Smooth muscle cell (in vitro differentiated cells): ENCODE measurements around the gene MDH1B. TPM values are rescaled to one million over a fixed set of nuclear protein-coding genes. Genes with fewer than 3 reads are reported as not detected.

Source experiments
- DNase-seq: peaks from one replicate; lab custom pipeline; 2025; ENCODE audit not compliant: unreplicated experiment; lab: John Stamatoyannopoulos, UW
- H2AFZ ChIP-seq: fragments of 200-600 bp; sonication (generic); 2 replicates; pipeline ENCODE4 v1.6.0; 2016; ENCODE audit warnings: antibody characterized with exemption, low read depth, mild to moderate bottlenecking
- H3F3A ChIP-seq: fragments of 200-600 bp; sonication (generic); 2 replicates; pipeline ENCODE4 v1.6.0; 2017; ENCODE audit warnings: antibody characterized with exemption, low read depth
- H3K27ac ChIP-seq: fragments of 200-600 bp; sonication (generic); 2 replicates; pipeline ENCODE4 v1.5.1; 2016; ENCODE audit warnings: low read depth, mild to moderate bottlenecking
- H3K27me3 ChIP-seq: fragments of 200-600 bp; sonication (generic); 2 replicates; pipeline ENCODE4 v1.6.1; 2016; ENCODE audit warnings: low read depth, mild to moderate bottlenecking
- H3K36me3 ChIP-seq: fragments of 200-600 bp; sonication (generic); 2 replicates; pipeline ENCODE4 v1.5.1; 2016; ENCODE audit warnings: low read depth
- H3K4me1 ChIP-seq: fragments of 200-600 bp; sonication (generic); 2 replicates; pipeline ENCODE4 v1.5.1; 2016; ENCODE audit warnings: low read depth
- H3K4me2 ChIP-seq: fragments of 200-600 bp; sonication (generic); 2 replicates; pipeline ENCODE4 v1.6.0; 2016; ENCODE audit warnings: mild to moderate bottlenecking
- H3K4me3 ChIP-seq: fragments of 200-600 bp; sonication (generic); 2 replicates; pipeline ENCODE4 v1.5.1; 2016; ENCODE audit warnings: mild to moderate bottlenecking
- H3K79me2 ChIP-seq: fragments of 200-600 bp; sonication (generic); 2 replicates; pipeline ENCODE4 v1.6.0; 2016; ENCODE audit warnings: low read depth, mild to moderate bottlenecking
- H3K9ac ChIP-seq: fragments of 200-600 bp; sonication (generic); 2 replicates; pipeline ENCODE4 v1.6.0; 2016; ENCODE audit warnings: low read depth
- H3K9me3 ChIP-seq: fragments of 200-600 bp; sonication (generic); replicated peaks from 2 replicates; pipeline ENCODE4 v1.5.1; 2016; ENCODE audit warnings: low read depth
- H4K20me1 ChIP-seq: fragments of 200-600 bp; sonication (generic); 2 replicates; pipeline ENCODE4 v1.6.0; 2016; ENCODE audit warnings: low read depth
- CTCF ChIP-seq: fragments of 200-600 bp; sonication (generic); IDR thresholded peaks from 2 replicates; pipeline ENCODE4 v1.5.1; 2017; ENCODE audit warnings: borderline replicate concordance, mild to moderate bottlenecking, antibody characterized with exemption; ENCODE audit not compliant: insufficient read depth, poor library complexity, severe bottlenecking
- WGBS: methylation state at CpG from one replicate; pipeline ENCODE4 v1.1.7; 2016; ENCODE audit warnings: low lambda C conversion rate; 5-methylcytosine and 5-hydroxymethylcytosine counted together
- polyA plus RNA-seq: library from polyadenylated mRNA; unstranded; fragments of >200 nt; fragmentation: Nextera tagmentation; extraction: Ambion mirVana; gene quantifications from 2 replicates; pipeline ENCODE4 v1.2.1, GENCODE V29; 2016
- total RNA-seq: library from RNA; depleted of rRNA; stranded (reverse); fragments of >200 nt; gene quantifications from 2 replicates; pipeline ENCODE4 v1.2.3, GENCODE V29; 2014

The MDH1B gene
- total and polyA plus RNA-seq, 2 experiments from 2014 or later, result 0.13 to 0.15 TPM

- H3K27ac ChIP-seq, result no peak overlapping the region
- H3F3A ChIP-seq, result no peaks in the 10 kb centered on the region
- H3K4me2 ChIP-seq, result no peak overlapping the region
- no peak for DNase-seq
- H3K79me2 ChIP-seq, result no peaks in the 10 kb centered on the region
- no peak overlapping the region for H3K9ac ChIP-seq
- 63% methylated on average over 1 of the region's 1 CpG for WGBS
- H3K9me3 ChIP-seq, result no peaks in the 10 kb centered on the region
- peaks cover 26% of the 10 kb centered on the region for H3K27me3 ChIP-seq
- H2AFZ ChIP-seq, result no peak overlapping the region
- H4K20me1 ChIP-seq, result no peaks in the 10 kb centered on the region
- H3K4me3 ChIP-seq, result no peak overlapping the region
- no peaks in the 10 kb centered on the region for H3K36me3 ChIP-seq
- no peak for TF ChIP-seq CTCF
- no peaks in the 10 kb centered on the region for H3K4me1 ChIP-seq
Observed at GRCh38 chr2:206756816-206757215, 8.3 kb downstream of the MDH1B start.

- Histone ChIP-seq H3K36me3 (no peaks in the 10 kb centered on the region), H3K4me3 (no peak overlapping the region), H2AFZ (no peak overlapping the region), H3K79me2 (no peaks in the 10 kb centered on the region), H3K9me3 (no peaks in the 10 kb centered on the region), H3K27ac (no peak overlapping the region), H3F3A (no peaks in the 10 kb centered on the region), H3K9ac (no peak overlapping the region), H3K4me2 (no peak overlapping the region), H3K27me3 (no peaks in the 10 kb centered on the region), H3K4me1 (no peaks in the 10 kb centered on the region), H4K20me1 (no peaks in the 10 kb centered on the region)
- no peak for DNase-seq
- 56% methylated on average over 2 of the region's 2 CpGs for WGBS
- no peak for TF ChIP-seq CTCF
Observed at GRCh38 chr2:206740800-206741199, 24.3 kb downstream of the MDH1B start.

GRCh38 chr2:206739271-206739670, 25.9 kb downstream of the MDH1B start:
- H3K9ac ChIP-seq, result no peak overlapping the region
- H3K79me2 ChIP-seq, result no peaks in the 10 kb centered on the region
- 76% methylated on average over 2 of the region's 2 CpGs for WGBS
- no peaks in the 10 kb centered on the region for H3K4me1 ChIP-seq
- H4K20me1 ChIP-seq, result no peaks in the 10 kb centered on the region
- H3K9me3 ChIP-seq, result no peaks in the 10 kb centered on the region
- TF ChIP-seq CTCF, result no peak
- no peak for DNase-seq
- H2AFZ ChIP-seq, result no peak overlapping the region
- H3F3A ChIP-seq, result no peaks in the 10 kb centered on the region
- no peak overlapping the region for H3K27ac ChIP-seq
- H3K27me3 ChIP-seq, result no peaks in the 10 kb centered on the region
- no peak overlapping the region for H3K4me3 ChIP-seq
- no peak overlapping the region for H3K4me2 ChIP-seq
- H3K36me3 ChIP-seq, result no peaks in the 10 kb centered on the region

- Histone ChIP-seq H3K4me1 (no peaks in the 10 kb centered on the region), H3K9me3 (no peaks in the 10 kb centered on the region), H3K27me3 (no peaks in the 10 kb centered on the region), H3K79me2 (no peaks in the 10 kb centered on the region), H3F3A (no peaks in the 10 kb centered on the region), H2AFZ (no peak overlapping the region), H4K20me1 (no peaks in the 10 kb centered on the region), H3K4me3 (no peak overlapping the region), H3K9ac (no peak overlapping the region), H3K4me2 (no peak overlapping the region), H3K27ac (no peak overlapping the region), H3K36me3 (no peaks in the 10 kb centered on the region)
- no peak for TF ChIP-seq CTCF
- no peak for DNase-seq
- 86% methylated on average over 5 of the region's 5 CpGs for WGBS
Observed at GRCh38 chr2:206736935-206737334, 28.2 kb downstream of the MDH1B start.
